ENCODE results near the gene PHACTR3. TPM values are rescaled to one million over a fixed set of nuclear protein-coding genes. Genes with fewer than 3 reads are reported as not detected.

The PHACTR3 gene
- total RNA-seq, 1 experiment from 2014 or later: 30.6 TPM

DNA sequence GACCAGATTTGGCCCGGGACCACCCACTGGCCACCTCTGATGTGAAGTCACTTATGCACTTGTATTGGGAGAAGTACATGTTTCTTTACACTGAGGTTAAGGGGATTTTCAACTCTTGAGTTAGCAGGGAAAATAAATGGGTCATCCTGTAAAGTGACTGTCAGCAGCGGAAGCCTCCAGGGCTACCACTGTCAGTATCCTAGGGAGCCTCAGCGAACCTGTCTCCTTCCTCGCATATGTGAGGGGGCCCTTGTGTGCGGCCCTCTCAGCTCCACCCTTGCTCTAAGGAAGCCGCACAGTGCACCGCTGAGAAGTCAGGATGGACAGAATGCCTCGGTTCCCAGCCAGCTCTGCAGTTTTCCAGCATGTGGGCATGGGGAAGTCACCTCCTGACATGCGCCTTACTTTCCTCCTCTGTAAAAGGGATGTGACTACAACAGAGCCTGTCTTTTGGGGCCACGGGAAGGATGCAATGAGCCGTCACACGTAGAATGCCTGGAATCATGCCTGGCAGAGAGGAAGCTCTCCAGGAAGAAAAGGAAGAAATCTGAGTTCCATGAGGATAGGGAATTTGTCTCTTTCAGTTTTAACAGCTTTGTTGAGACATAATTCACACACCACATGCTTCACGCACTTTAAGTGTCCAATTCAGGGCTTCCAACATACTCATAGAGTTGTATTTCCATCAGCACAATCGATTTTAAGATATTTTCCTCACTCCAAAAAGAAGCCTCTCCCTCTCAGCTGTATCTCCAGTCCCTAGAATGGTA is 213.7 kb downstream of the PHACTR3 start:
- Histone ChIP-seq H3K9ac (ENCODE audit: low read length) (no peak overlapping the region), H3K4me2 (ENCODE audit: low read length) (no peak overlapping the region), H3K9me2 (replicated peaks; ENCODE audit: low read length) (no peaks in the 10 kb centered on the region), H4K20me1 (ENCODE audit: low read length) (no peaks in the 10 kb centered on the region), H2AFZ (ENCODE audit: low read length) (no peak overlapping the region), H3K4me3 (ENCODE audit: low read length) (no peak overlapping the region), H3K27ac (ENCODE audit: low read length) (no peak overlapping the region), H3K9me3 (ENCODE audit: low read length) (no peaks in the 10 kb centered on the region), H3K36me3 (ENCODE audit: low read depth, low read length) (no peaks in the 10 kb centered on the region), H3F3A (ENCODE audit: low read length, unreplicated experiment) (no peaks in the 10 kb centered on the region), H3K27me3 (ENCODE audit: low read length) (no peaks in the 10 kb centered on the region), H3K4me1 (ENCODE audit: insufficient read depth, low read length) (no peaks in the 10 kb centered on the region), H3K79me2 (ENCODE audit: low read length) (no peaks in the 10 kb centered on the region)
- no peak for ATAC-seq
- POLR2A ChIA-PET (ENCODE audit: unreplicated experiment): no interaction called here
- no TSS peak for BruUV-seq (replicated peaks)
- intact Hi-C loops (cut with micrococcal nuclease): no loop called here
- TF ChIP-seq EZH2phosphoT487 (IDR thresholded peaks at IDR 0.05; ENCODE audit: borderline replicate concordance, low read length) (no peak), EZH2 (IDR thresholded peaks at IDR 0.05; ENCODE audit: low read length, unreplicated experiment) (no peak)
- TF ChIP-seq, protein P1, sequence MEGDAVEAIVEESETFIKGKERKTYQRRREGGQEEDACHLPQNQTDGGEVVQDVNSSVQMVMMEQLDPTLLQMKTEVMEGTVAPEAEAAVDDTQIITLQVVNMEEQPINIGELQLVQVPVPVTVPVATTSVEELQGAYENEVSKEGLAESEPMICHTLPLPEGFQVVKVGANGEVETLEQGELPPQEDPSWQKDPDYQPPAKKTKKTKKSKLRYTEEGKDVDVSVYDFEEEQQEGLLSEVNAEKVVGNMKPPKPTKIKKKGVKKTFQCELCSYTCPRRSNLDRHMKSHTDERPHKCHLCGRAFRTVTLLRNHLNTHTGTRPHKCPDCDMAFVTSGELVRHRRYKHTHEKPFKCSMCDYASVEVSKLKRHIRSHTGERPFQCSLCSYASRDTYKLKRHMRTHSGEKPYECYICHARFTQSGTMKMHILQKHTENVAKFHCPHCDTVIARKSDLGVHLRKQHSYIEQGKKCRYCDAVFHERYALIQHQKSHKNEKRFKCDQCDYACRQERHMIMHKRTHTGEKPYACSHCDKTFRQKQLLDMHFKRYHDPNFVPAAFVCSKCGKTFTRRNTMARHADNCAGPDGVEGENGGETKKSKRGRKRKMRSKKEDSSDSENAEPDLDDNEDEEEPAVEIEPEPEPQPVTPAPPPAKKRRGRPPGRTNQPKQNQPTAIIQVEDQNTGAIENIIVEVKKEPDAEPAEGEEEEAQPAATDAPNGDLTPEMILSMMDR (conservative IDR thresholded peaks at IDR 0.05; ENCODE audit: low read depth, low read length): no peak
- DNase-seq: no peak
- CTCF ChIA-PET: no interaction called here

DNA sequence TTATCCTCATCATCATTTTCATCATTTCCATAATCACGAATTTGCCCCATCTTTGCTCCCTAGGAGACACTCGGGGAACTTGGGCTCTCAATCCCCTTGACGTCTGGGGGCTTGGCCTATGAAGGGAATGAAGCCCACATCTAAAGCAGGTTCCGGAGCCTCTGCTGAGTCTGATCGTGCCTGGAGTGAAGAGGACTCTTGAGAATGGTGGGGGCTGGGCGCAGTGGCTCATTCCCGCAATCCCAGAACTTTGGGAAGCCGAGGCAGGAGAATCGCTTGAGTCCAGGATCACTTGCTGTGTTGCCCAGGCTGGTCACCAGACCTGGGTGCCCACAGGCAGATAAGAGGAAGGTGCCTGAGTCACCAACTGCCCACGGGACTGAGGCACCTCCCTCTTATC is 214.6 kb downstream of the PHACTR3 start:
- Histone ChIP-seq H3K4me2 (ENCODE audit: low read length) (no peak overlapping the region), H3K27me3 (ENCODE audit: low read length) (no peaks in the 10 kb centered on the region), H3K79me2 (ENCODE audit: low read length) (no peaks in the 10 kb centered on the region), H3K4me3 (ENCODE audit: low read length) (no peak overlapping the region), H3F3A (ENCODE audit: low read length, unreplicated experiment) (no peaks in the 10 kb centered on the region), H2AFZ (ENCODE audit: low read length) (no peak overlapping the region), H3K27ac (ENCODE audit: low read length) (no peak overlapping the region), H3K36me3 (ENCODE audit: low read depth, low read length) (no peaks in the 10 kb centered on the region), H3K9ac (ENCODE audit: low read length) (no peak overlapping the region), H3K9me3 (ENCODE audit: low read length) (no peaks in the 10 kb centered on the region), H3K9me2 (replicated peaks; ENCODE audit: low read length) (no peaks in the 10 kb centered on the region), H3K4me1 (ENCODE audit: insufficient read depth, low read length) (no peaks in the 10 kb centered on the region), H4K20me1 (ENCODE audit: low read length) (no peaks in the 10 kb centered on the region)
- ChIA-PET CTCF (no interaction called here), POLR2A (ENCODE audit: unreplicated experiment) (no interaction called here)
- ATAC-seq (no peak), DNase-seq (no peak)
- TF ChIP-seq, protein P1 (conservative IDR thresholded peaks at IDR 0.05; ENCODE audit: low read depth, low read length): no peak
- TF ChIP-seq EZH2phosphoT487 (IDR thresholded peaks at IDR 0.05; ENCODE audit: borderline replicate concordance, low read length): no peak
- TF ChIP-seq EZH2 (IDR thresholded peaks at IDR 0.05; ENCODE audit: low read length, unreplicated experiment): no peak
- BruUV-seq (replicated peaks): no TSS peak
- intact Hi-C loops (cut with micrococcal nuclease): no loop called here

GRCh38 chr20:59819496-59820203 is 215.3 kb downstream of the PHACTR3 start:
- ATAC-seq: no peak

More at GRCh38 chr20:59819496-59820203, 215.3 kb downstream of the PHACTR3 start:
- Histone ChIP-seq H2AFZ (ENCODE audit: low read length) (no peak overlapping the region), H3K27ac (ENCODE audit: low read length) (no peak overlapping the region), H3K9ac (ENCODE audit: low read length) (no peak overlapping the region), H3K4me3 (ENCODE audit: low read length) (no peak overlapping the region), H3K4me2 (ENCODE audit: low read length) (no peak overlapping the region), H3K9me3 (ENCODE audit: low read length) (no peaks in the 10 kb centered on the region), H3K4me1 (ENCODE audit: insufficient read depth, low read length) (no peaks in the 10 kb centered on the region), H3K79me2 (ENCODE audit: low read length) (no peaks in the 10 kb centered on the region), H4K20me1 (ENCODE audit: low read length) (no peaks in the 10 kb centered on the region), H3K9me2 (replicated peaks; ENCODE audit: low read length) (no peaks in the 10 kb centered on the region), H3K27me3 (ENCODE audit: low read length) (no peaks in the 10 kb centered on the region), H3F3A (ENCODE audit: low read length, unreplicated experiment) (no peaks in the 10 kb centered on the region), H3K36me3 (ENCODE audit: low read depth, low read length) (no peaks in the 10 kb centered on the region)
- intact Hi-C loops (cut with micrococcal nuclease): no loop called here
- no TSS peak for BruUV-seq (replicated peaks)
- TF ChIP-seq EZH2 (IDR thresholded peaks at IDR 0.05; ENCODE audit: low read length, unreplicated experiment): no peak
- TF ChIP-seq, protein P1 (conservative IDR thresholded peaks at IDR 0.05; ENCODE audit: low read depth, low read length): no peak
- no peak for TF ChIP-seq EZH2phosphoT487 (IDR thresholded peaks at IDR 0.05; ENCODE audit: borderline replicate concordance, low read length)
- POLR2A ChIA-PET (ENCODE audit: unreplicated experiment): no interaction called here
- CTCF ChIA-PET: no interaction called here
- no peak for DNase-seq
